Measurements from ENCODE around the gene CHL1. TPM values are rescaled to one million over a fixed set of nuclear protein-coding genes. Genes with fewer than 3 reads are reported as not detected.

CHL1 gene
- total RNA-seq, 1 donor, result 3.6 TPM

GRCh38 chr3:217948-218347 lies 21.4 kb downstream of the CHL1 start:
- Histone ChIP-seq H3K36me3 (ENCODE audit: insufficient read depth, low read length) (no peaks in the 10 kb centered on the region), H3K27me3 (ENCODE audit: insufficient read depth, low read length) (no peaks in the 10 kb centered on the region), H4K20me1 (ENCODE audit: insufficient read depth, low read length) (no peaks in the 10 kb centered on the region), H3K79me2 (ENCODE audit: insufficient read depth, low read length) (no peaks in the 10 kb centered on the region), H3K4me2 (ENCODE audit: insufficient read depth, low read length) (no peak overlapping the region), H3K9me3 (ENCODE audit: low read depth, low read length) (no peaks in the 10 kb centered on the region), H3K4me3 (ENCODE audit: insufficient read depth, low read length) (no peak overlapping the region), H3K27ac (ENCODE audit: low read depth, low read length) (no peak overlapping the region), H3K4me1 (ENCODE audit: insufficient read depth, low read length) (no peaks in the 10 kb centered on the region), H2AFZ (ENCODE audit: low read length) (no peak overlapping the region)
- DNase-seq (ENCODE audit: insufficient read length, low spot score, missing footprints), result no peak
- no peak for TF ChIP-seq CTCF (IDR thresholded peaks at IDR 0.05; ENCODE audit: extremely low read depth, low read depth, low read length)

- TF ChIP-seq CTCF (IDR thresholded peaks at IDR 0.05; ENCODE audit: extremely low read depth, low read depth, low read length), result no peak
- no peaks in the 10 kb centered on the region for H3K9me3 ChIP-seq (ENCODE audit: low read depth, low read length)
- no peak for DNase-seq (ENCODE audit: insufficient read length, low spot score, missing footprints)
Measured at GRCh38 chr3:228442-229182, 32.0 kb downstream of the CHL1 start.

GRCh38 chr3:229183-229661 lies 32.7 kb downstream of the CHL1 start:
- no peak for TF ChIP-seq CTCF (IDR thresholded peaks at IDR 0.05; ENCODE audit: extremely low read depth, low read depth, low read length)
- Histone ChIP-seq H3K36me3 (ENCODE audit: insufficient read depth, low read length) (no peaks in the 10 kb centered on the region), H3K4me1 (ENCODE audit: insufficient read depth, low read length) (no peaks in the 10 kb centered on the region), H4K20me1 (ENCODE audit: insufficient read depth, low read length) (no peaks in the 10 kb centered on the region), H3K27ac (ENCODE audit: low read depth, low read length) (no peak overlapping the region), H3K79me2 (ENCODE audit: insufficient read depth, low read length) (no peaks in the 10 kb centered on the region), H3K9me3 (ENCODE audit: low read depth, low read length) (no peaks in the 10 kb centered on the region), H3K27me3 (ENCODE audit: insufficient read depth, low read length) (no peaks in the 10 kb centered on the region), H3K4me2 (ENCODE audit: insufficient read depth, low read length) (no peak overlapping the region), H2AFZ (ENCODE audit: low read length) (no peak overlapping the region), H3K4me3 (ENCODE audit: insufficient read depth, low read length) (no peak overlapping the region)
- DNase-seq (ENCODE audit: insufficient read length, low spot score, missing footprints), result no peak

More at GRCh38 chr3:228442-229182, 32.0 kb downstream of the CHL1 start:
- no peaks in the 10 kb centered on the region for H4K20me1 ChIP-seq (ENCODE audit: insufficient read depth, low read length)
- no peaks in the 10 kb centered on the region for H3K36me3 ChIP-seq (ENCODE audit: insufficient read depth, low read length)
- H2AFZ ChIP-seq (ENCODE audit: low read length), result no peak overlapping the region
- H3K4me2 ChIP-seq (ENCODE audit: insufficient read depth, low read length), result no peak overlapping the region
- H3K27me3 ChIP-seq (ENCODE audit: insufficient read depth, low read length), result no peaks in the 10 kb centered on the region
- H3K79me2 ChIP-seq (ENCODE audit: insufficient read depth, low read length), result no peaks in the 10 kb centered on the region
- no peak overlapping the region for H3K27ac ChIP-seq (ENCODE audit: low read depth, low read length)
- H3K4me3 ChIP-seq (ENCODE audit: insufficient read depth, low read length), result no peak overlapping the region
- no peaks in the 10 kb centered on the region for H3K4me1 ChIP-seq (ENCODE audit: insufficient read depth, low read length)

GRCh38 chr3:236881-237280 lies 40.3 kb downstream of the CHL1 start:
- no peak overlapping the region for H3K4me3 ChIP-seq (ENCODE audit: insufficient read depth, low read length)
- no peaks in the 10 kb centered on the region for H3K9me3 ChIP-seq (ENCODE audit: low read depth, low read length)
- no peak for TF ChIP-seq CTCF (IDR thresholded peaks at IDR 0.05; ENCODE audit: extremely low read depth, low read depth, low read length)
- no peak overlapping the region for H2AFZ ChIP-seq (ENCODE audit: low read length)
- no peak overlapping the region for H3K4me2 ChIP-seq (ENCODE audit: insufficient read depth, low read length)
- no peaks in the 10 kb centered on the region for H3K4me1 ChIP-seq (ENCODE audit: insufficient read depth, low read length)
- no peaks in the 10 kb centered on the region for H4K20me1 ChIP-seq (ENCODE audit: insufficient read depth, low read length)
- H3K79me2 ChIP-seq (ENCODE audit: insufficient read depth, low read length), result no peaks in the 10 kb centered on the region
- no peak overlapping the region for H3K27ac ChIP-seq (ENCODE audit: low read depth, low read length)
- DNase-seq (ENCODE audit: insufficient read length, low spot score, missing footprints), result no peak
- no peaks in the 10 kb centered on the region for H3K27me3 ChIP-seq (ENCODE audit: insufficient read depth, low read length)
- no peaks in the 10 kb centered on the region for H3K36me3 ChIP-seq (ENCODE audit: insufficient read depth, low read length)
